H9 (cell line): Measurements from ENCODE around the gene BARX2. TPM values are rescaled to one million over a fixed set of nuclear protein-coding genes. Genes with fewer than 3 reads are reported as not detected.

ENCODE experiments used
- DNase-seq: peaks from one replicate; pipeline ENCODE4 v3.0.0-alpha.2; 2017
- H2AFZ ChIP-seq: one replicate; pipeline ENCODE4 v1.6.1; 2013; ENCODE audit warnings: mild to moderate bottlenecking, low read length, control low read depth, moderate library complexity
- H2AK5ac ChIP-seq: 2 replicates; pipeline ENCODE4 v1.6.1; 2013; ENCODE audit warnings: low read length, control low read depth, mixed read lengths; ENCODE audit not compliant: insufficient read length
- H2BK120ac ChIP-seq: one replicate; pipeline ENCODE4 v1.6.1; 2013; ENCODE audit warnings: low read depth, mild to moderate bottlenecking, low read length, control low read depth, inconsistent platforms; ENCODE audit not compliant: poor library complexity, severe bottlenecking
- H2BK12ac ChIP-seq: 2 replicates; pipeline ENCODE4 v1.6.1; 2013; ENCODE audit warnings: low read length, control low read depth, mixed read lengths, low read depth; ENCODE audit not compliant: insufficient read length
- H2BK15ac ChIP-seq: 2 replicates; pipeline ENCODE4 v1.6.1; 2013; ENCODE audit warnings: low read depth, low read length, control low read depth
- H2BK20ac ChIP-seq: one replicate; pipeline ENCODE4 v1.6.1; 2013; ENCODE audit warnings: low read depth, mild to moderate bottlenecking, low read length, control low read depth, inconsistent platforms; ENCODE audit not compliant: poor library complexity, severe bottlenecking
- H2BK5ac ChIP-seq: 2 replicates; pipeline ENCODE4 v1.6.1; 2013; ENCODE audit warnings: low read length, control low read depth, mixed read lengths; ENCODE audit not compliant: insufficient read length
- H3K14ac ChIP-seq: 2 replicates; pipeline ENCODE4 v1.6.1; 2013; ENCODE audit warnings: low read length, control low read depth; ENCODE audit not compliant: insufficient read depth
- H3K18ac ChIP-seq: 2 replicates; pipeline ENCODE4 v1.6.1; 2013; ENCODE audit warnings: low read depth, mild to moderate bottlenecking, mixed read lengths, low read length, control low read depth; ENCODE audit not compliant: insufficient read length
- H3K23ac ChIP-seq: 2 replicates; pipeline ENCODE4 v1.6.1; 2013; ENCODE audit warnings: low read length, control low read depth, mixed read lengths, low read depth; ENCODE audit not compliant: insufficient read length
- H3K23me2 ChIP-seq: 2 replicates; pipeline ENCODE4 v1.6.1; 2013; ENCODE audit warnings: low read depth, mild to moderate bottlenecking, mixed read lengths, low read length, control low read depth; ENCODE audit not compliant: insufficient read length, poor library complexity, severe bottlenecking
- H3K27ac ChIP-seq: 2 replicates; pipeline ENCODE4 v1.5.1; 2013; ENCODE audit warnings: low read length, control low read depth, mixed read lengths, low read depth; ENCODE audit not compliant: insufficient read length
- H3K27me3 ChIP-seq: 2 replicates; pipeline ENCODE4 v1.6.1; 2013; ENCODE audit warnings: low read length, control low read depth, inconsistent platforms; ENCODE audit not compliant: insufficient read depth
- H3K4ac ChIP-seq: 2 replicates; pipeline ENCODE4 v1.6.1; 2013; ENCODE audit warnings: low read depth, mild to moderate bottlenecking, control low read depth, inconsistent platforms, low read length, moderate library complexity
- H3K4me1 ChIP-seq: 2 replicates; pipeline ENCODE4 v1.6.1; 2013; ENCODE audit warnings: low read length, control low read depth, inconsistent platforms; ENCODE audit not compliant: insufficient read depth
- H3K4me2 ChIP-seq: 2 replicates; pipeline ENCODE4 v1.6.1; 2013; ENCODE audit warnings: low read length, control low read depth, mixed read lengths; ENCODE audit not compliant: insufficient read length, insufficient read depth
- H3K56ac ChIP-seq: 2 replicates; pipeline ENCODE4 v1.6.1; 2013; ENCODE audit warnings: low read depth, mild to moderate bottlenecking, mixed read lengths, low read length, control low read depth; ENCODE audit not compliant: insufficient read length
- H3K79me1 ChIP-seq: 2 replicates; pipeline ENCODE4 v1.6.1; 2013; ENCODE audit warnings: low read depth, mild to moderate bottlenecking, moderate library complexity, low read length, control low read depth, inconsistent platforms; ENCODE audit not compliant: insufficient read depth, poor library complexity, severe bottlenecking
- H3K79me2 ChIP-seq: 2 replicates; pipeline ENCODE4 v1.6.1; 2013; ENCODE audit warnings: low read length, control low read depth, inconsistent platforms; ENCODE audit not compliant: insufficient read depth
- H3K9ac ChIP-seq: 2 replicates; pipeline ENCODE4 v1.6.1; 2013; ENCODE audit warnings: low read length, control low read depth, mixed read lengths; ENCODE audit not compliant: insufficient read length; ENCODE audit errors: extremely low read depth
- H3K9me3 ChIP-seq: one replicate; pipeline ENCODE4 v1.6.1; 2013; ENCODE audit warnings: low read depth, low read length, inconsistent platforms; ENCODE audit not compliant: control insufficient read depth
- H3T11ph ChIP-seq: one replicate; pipeline ENCODE4 v1.6.1; 2013; ENCODE audit warnings: mild to moderate bottlenecking, low read length, control low read depth, inconsistent platforms
- H4K20me1 ChIP-seq: one replicate; pipeline ENCODE4 v1.6.1; 2013; ENCODE audit not compliant: control insufficient read depth, insufficient read length, insufficient read depth
- H4K5ac ChIP-seq: 2 replicates; pipeline ENCODE4 v1.6.1; 2013; ENCODE audit warnings: low read depth, mild to moderate bottlenecking, mixed read lengths, low read length, control low read depth; ENCODE audit not compliant: insufficient read length
- H4K8ac ChIP-seq: replicated peaks from 2 replicates; pipeline ENCODE4 v1.6.1; 2013; ENCODE audit warnings: low read length, control low read depth, mixed read lengths, low read depth; ENCODE audit not compliant: insufficient read length
- H4K91ac ChIP-seq: 2 replicates; pipeline ENCODE4 v1.6.1; 2013; ENCODE audit warnings: low read depth, mild to moderate bottlenecking, moderate library complexity, mixed read lengths, low read length, control low read depth; ENCODE audit not compliant: insufficient read length
- H3K27ac Mint-ChIP-seq, 3 experiments: 2 replicates in 2 of 3; 3 replicates in 1 of 3; pipeline ENCODE4 v1.8.0; 2020 to 2021; ENCODE audit warnings: mixed read lengths in 3 of 3, mild to moderate bottlenecking in 1 of 3, moderate library complexity in 1 of 3
- H3K27me3 Mint-ChIP-seq: 2 replicates; pipeline ENCODE4 v1.8.0; 2021; ENCODE audit warnings: low read depth, mild to moderate bottlenecking, moderate library complexity, mixed read lengths
- H3K36me3 Mint-ChIP-seq, 3 experiments: 2 replicates in 2 of 3; 3 replicates in 1 of 3; pipeline ENCODE4 v1.8.0; 2020 to 2021; ENCODE audit warnings: low read depth in 3 of 3, mixed read lengths in 3 of 3; ENCODE audit not compliant: insufficient read depth in 1 of 3
- H3K4me1 Mint-ChIP-seq, 2 experiments: 2 replicates each; pipeline ENCODE4 v1.8.0; 2020; ENCODE audit warnings: mixed read lengths in 2 of 2
- H3K4me3 Mint-ChIP-seq, 2 experiments: 2 replicates in 1 of 2; 3 replicates in 1 of 2; pipeline ENCODE4 v1.8.0; 2020 to 2021; ENCODE audit warnings: mild to moderate bottlenecking in 2 of 2, mixed read lengths in 2 of 2, moderate library complexity in 1 of 2
- H3K9me3 Mint-ChIP-seq, 2 experiments: 2 replicates in 1 of 2; 3 replicates in 1 of 2; pipeline ENCODE4 v1.8.0; 2020; ENCODE audit warnings: mild to moderate bottlenecking in 2 of 2, mixed read lengths in 2 of 2, moderate library complexity in 1 of 2
- WGBS: extraction: QIAGEN DNeasy Blood & Tissue Kit; methylation state at CpG from one replicate; pipeline ENCODE4 v1.1.7; 2013; ENCODE audit warnings: missing lambda C conversion rate, low lambda C conversion rate, mixed read lengths; ENCODE audit not compliant: insufficient read length; ENCODE audit errors: extremely low coverage; 5-methylcytosine and 5-hydroxymethylcytosine counted together
- total RNA-seq: library from RNA; stranded (reverse); gene quantifications from 2 replicates; pipeline ENCODE4 v1.2.1, GENCODE V29; 2021
- TF ChIP-seq, protein P1 (sequence below): fragments of 200-600 bp; sonication (generic); conservative IDR thresholded peaks from 3 replicates; pipeline ENCODE4 v1.8.0; 2021; ENCODE audit warnings: antibody characterized with exemption, mild to moderate bottlenecking

Gene BARX2
- total RNA-seq, 1 experiment from 2014 or later = not detected

- Histone ChIP-seq H3K18ac (no peak overlapping the region), H2BK20ac (no peak overlapping the region), H2BK15ac (no peak overlapping the region), H4K8ac (no peak overlapping the region), H3K9me3 (no peaks in the 10 kb centered on the region), H4K5ac (no peak overlapping the region), H4K91ac (no peak overlapping the region), H3K79me2 (no peaks in the 10 kb centered on the region), H2BK120ac (no peak overlapping the region), H2AK5ac (no peak overlapping the region), H3K56ac (no peak overlapping the region), H3T11ph (no peak overlapping the region), H2BK5ac (no peak overlapping the region), H2AFZ (no peak overlapping the region), H3K27me3 (no peaks in the 10 kb centered on the region), H2BK12ac (no peak overlapping the region), H3K4me1 (no peaks in the 10 kb centered on the region), H3K4me2 (no peak overlapping the region), H3K27ac (no peak overlapping the region), H3K79me1 (no peaks in the 10 kb centered on the region), H3K23ac (no peak overlapping the region), H3K9ac (no peak overlapping the region), H3K4ac (no peak overlapping the region), H4K20me1 (no peaks in the 10 kb centered on the region), H3K14ac (no peak overlapping the region), H3K23me2 (no peaks in the 10 kb centered on the region)
- no peak for DNase-seq
- Mint-ChIP-seq H3K4me1 (peaks cover 15 to 17% of the 10 kb centered on the region in 2 experiments), H3K36me3 (no peaks in the 10 kb centered on the region), H3K9me3 (no peaks in the 10 kb centered on the region), H3K27me3 (peaks cover 2% of the 10 kb centered on the region), H3K27ac (no peak overlapping the region), H3K4me3 (no peak overlapping the region; a peak in 1 of 5 replicates)
- TF ChIP-seq, protein P1, sequence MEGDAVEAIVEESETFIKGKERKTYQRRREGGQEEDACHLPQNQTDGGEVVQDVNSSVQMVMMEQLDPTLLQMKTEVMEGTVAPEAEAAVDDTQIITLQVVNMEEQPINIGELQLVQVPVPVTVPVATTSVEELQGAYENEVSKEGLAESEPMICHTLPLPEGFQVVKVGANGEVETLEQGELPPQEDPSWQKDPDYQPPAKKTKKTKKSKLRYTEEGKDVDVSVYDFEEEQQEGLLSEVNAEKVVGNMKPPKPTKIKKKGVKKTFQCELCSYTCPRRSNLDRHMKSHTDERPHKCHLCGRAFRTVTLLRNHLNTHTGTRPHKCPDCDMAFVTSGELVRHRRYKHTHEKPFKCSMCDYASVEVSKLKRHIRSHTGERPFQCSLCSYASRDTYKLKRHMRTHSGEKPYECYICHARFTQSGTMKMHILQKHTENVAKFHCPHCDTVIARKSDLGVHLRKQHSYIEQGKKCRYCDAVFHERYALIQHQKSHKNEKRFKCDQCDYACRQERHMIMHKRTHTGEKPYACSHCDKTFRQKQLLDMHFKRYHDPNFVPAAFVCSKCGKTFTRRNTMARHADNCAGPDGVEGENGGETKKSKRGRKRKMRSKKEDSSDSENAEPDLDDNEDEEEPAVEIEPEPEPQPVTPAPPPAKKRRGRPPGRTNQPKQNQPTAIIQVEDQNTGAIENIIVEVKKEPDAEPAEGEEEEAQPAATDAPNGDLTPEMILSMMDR = no peak
- no CpG with 5 or more reads among the region's 7 CpGs for WGBS
Measured at GRCh38 chr11:129442171-129442570, 66.5 kb downstream of the BARX2 start.
